ENCODE data around the gene RPS29. TPM values are rescaled to one million over a fixed set of nuclear protein-coding genes. Genes with fewer than 3 reads are reported as not detected.

The RPS29 gene
- total RNA-seq, 1 experiment from 2014 or later = 1,733 TPM

DNA sequence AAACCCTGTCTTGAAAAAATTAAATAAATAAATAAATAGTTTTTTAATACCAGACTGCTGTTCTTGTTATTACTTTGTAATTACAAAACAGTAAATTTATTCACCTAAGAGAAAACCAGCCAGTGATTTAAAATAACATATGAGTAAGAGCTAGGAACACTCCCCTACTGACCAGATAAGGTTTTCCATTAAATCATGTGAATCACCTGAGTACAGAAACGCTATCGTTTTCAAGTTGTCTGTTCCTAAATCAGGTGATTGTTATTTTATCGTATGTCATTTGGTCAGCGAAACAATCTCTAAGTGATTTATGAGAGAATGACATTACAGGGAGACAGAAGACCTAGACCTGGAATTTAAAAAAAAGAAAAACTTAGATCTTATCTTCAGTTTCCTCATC lies 47.3 kb downstream of the RPS29 start:
- no TSS peak for BruUV-seq (replicated peaks)
- Mint-ChIP-seq H3K9me3 (ENCODE audit: unreplicated experiment) (peaks cover 8% of the 10 kb centered on the region), H3K36me3 (ENCODE audit: insufficient read depth, unreplicated experiment) (no peaks in the 10 kb centered on the region), H3K4me1 (ENCODE audit: low read depth, unreplicated experiment) (no peaks in the 10 kb centered on the region), H3K4me3 (ENCODE audit: unreplicated experiment) (no peak overlapping the region), H3K27ac (ENCODE audit: unreplicated experiment) (no peak overlapping the region), H3K27me3 (ENCODE audit: insufficient read depth, unreplicated experiment) (no peaks in the 10 kb centered on the region)
- Histone ChIP-seq H3K9me3 (peaks cover 20% of the 10 kb centered on the region), H3K4me1 (no peaks in the 10 kb centered on the region), H3K4me3 (ENCODE audit: low read depth, low read length) (no peak overlapping the region), H3K27me3 (replicated peaks; ENCODE audit: control insufficient read depth, insufficient read depth, low read length) (no peaks in the 10 kb centered on the region), H3K36me3 (ENCODE audit: control insufficient read depth, insufficient read depth, low read length) (no peaks in the 10 kb centered on the region)
- POLR2A ChIA-PET = no interaction called here
- intact Hi-C loops (cut with micrococcal nuclease; ENCODE audit: unreplicated experiment) = no loop called here
- CTCF ChIA-PET = no interaction called here
- DNase-seq = no peak
- TF ChIP-seq, protein P1, sequence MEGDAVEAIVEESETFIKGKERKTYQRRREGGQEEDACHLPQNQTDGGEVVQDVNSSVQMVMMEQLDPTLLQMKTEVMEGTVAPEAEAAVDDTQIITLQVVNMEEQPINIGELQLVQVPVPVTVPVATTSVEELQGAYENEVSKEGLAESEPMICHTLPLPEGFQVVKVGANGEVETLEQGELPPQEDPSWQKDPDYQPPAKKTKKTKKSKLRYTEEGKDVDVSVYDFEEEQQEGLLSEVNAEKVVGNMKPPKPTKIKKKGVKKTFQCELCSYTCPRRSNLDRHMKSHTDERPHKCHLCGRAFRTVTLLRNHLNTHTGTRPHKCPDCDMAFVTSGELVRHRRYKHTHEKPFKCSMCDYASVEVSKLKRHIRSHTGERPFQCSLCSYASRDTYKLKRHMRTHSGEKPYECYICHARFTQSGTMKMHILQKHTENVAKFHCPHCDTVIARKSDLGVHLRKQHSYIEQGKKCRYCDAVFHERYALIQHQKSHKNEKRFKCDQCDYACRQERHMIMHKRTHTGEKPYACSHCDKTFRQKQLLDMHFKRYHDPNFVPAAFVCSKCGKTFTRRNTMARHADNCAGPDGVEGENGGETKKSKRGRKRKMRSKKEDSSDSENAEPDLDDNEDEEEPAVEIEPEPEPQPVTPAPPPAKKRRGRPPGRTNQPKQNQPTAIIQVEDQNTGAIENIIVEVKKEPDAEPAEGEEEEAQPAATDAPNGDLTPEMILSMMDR (IDR thresholded peaks at IDR 0.05; ENCODE audit: insufficient read depth in 1 of 2, low read depth in 1 of 2, low read length in 1 of 2, severe bottlenecking in 1 of 2, unreplicated experiment in 1 of 2) = no peak

Other genes starting within 250 kb of the RPS29 start
- 32.0 and 34.8 TPM in 2 replicates for gene LRR1, start 12.6 kb upstream of the RPS29 start, total RNA-seq (2022)
- 181 and 191 TPM in 2 replicates for gene RPL36AL, start 34.2 kb upstream of the RPS29 start, total RNA-seq (2022)
- 42.1 and 47.5 TPM in 2 replicates for gene MGAT2, start 34.4 kb upstream of the RPS29 start, total RNA-seq (2022)
- gene DNAAF2, start 48.9 kb upstream of the RPS29 start, total RNA-seq (2022) = 11.4 and 11.5 TPM in 2 replicates
- 29.7 and 31.4 TPM in 2 replicates for gene POLE2, start 101.8 kb upstream of the RPS29 start, total RNA-seq (2022)
- gene KLHDC1, start 106.7 kb upstream of the RPS29 start, total RNA-seq (2022) = 0.97 and 0.98 TPM in 2 replicates
- 76.5 and 89.4 TPM in 2 replicates for gene KLHDC2, start 181.8 kb upstream of the RPS29 start, total RNA-seq (2022)

Data from Caco-2 (cell line).